NCI-H2196 (cell line): ENCODE data around the gene TSEN54.
"Not testable (repeated sequence)": the region's sequence is repeated elsewhere in the genome, so short reads cannot be mapped to it uniquely, and the experiment has no call there.

Experiments used
- DNase-seq: peaks from one replicate; lab custom pipeline; 2025; ENCODE audit not compliant: unreplicated experiment; lab: John Stamatoyannopoulos, UW

TSEN54 gene

GRCh38 chr17:75516255-75516618, at the start of gene TSEN54:
Gene TSEN54 (plus strand): TSS chr17:75516528. CDS start chr17:75516561, 33 bp downstream.
- peak; percentile 94 for DNase-seq

DNA sequence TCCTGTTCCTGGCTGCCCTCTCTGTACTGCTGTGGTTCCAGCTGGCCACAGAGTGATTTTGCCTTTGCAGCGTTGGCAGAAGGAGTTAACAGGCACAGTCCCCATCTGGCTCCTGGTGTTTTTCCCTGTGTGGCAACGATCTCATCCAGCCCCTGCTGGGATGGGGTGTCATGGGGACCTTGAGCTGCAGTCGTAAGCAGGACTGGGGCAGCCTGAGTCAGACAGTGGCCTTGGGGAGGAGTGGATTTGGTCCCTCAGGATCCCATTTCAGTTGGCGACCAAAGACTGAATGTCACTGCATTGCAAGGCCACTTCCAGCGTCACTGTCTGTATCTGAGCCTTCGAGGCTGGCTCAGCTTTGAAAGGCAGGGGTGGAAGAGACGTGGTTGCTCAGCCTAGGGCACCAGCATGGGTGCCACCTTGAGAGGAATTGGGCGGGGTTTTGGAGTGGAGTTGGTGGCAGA, 48.0 kb upstream of the TSEN54 start:
- peak; percentile 8 for DNase-seq

DNA sequence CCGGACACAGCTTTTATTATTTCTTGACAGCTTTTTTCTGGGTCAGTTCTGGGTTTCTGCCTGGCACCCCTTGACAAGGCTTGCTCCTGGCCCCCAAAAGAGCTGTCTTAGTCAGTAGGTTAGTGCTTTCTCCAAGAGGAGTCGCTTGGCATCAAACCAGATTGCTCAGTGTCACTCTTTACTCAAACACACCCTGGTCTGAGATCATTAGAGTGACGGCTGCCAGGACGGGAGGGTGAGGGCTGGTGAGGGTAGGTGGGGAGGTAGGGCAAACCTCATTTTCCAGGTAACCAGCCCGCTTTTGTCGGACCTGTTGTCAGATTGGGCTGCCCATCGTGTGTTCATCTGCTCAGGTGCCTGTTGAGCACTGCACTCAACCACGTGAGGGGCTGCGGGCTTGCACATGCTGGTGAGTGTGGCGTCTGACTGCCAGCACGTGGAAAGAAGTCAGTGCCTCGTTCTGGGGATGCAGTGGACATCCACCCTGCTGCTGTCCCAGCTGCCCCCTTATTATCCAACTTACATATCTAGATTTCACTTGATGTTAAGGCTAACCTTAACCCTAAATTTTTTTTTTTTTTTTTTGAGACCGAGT, 47.5 kb upstream of the TSEN54 start:
- no peak for DNase-seq

- DNase-seq, result no peak
Measured at GRCh38 chr17:75471207-75471606, 45.1 kb upstream of the TSEN54 start.

GRCh38 chr17:75472119-75472518, 44.2 kb upstream of the TSEN54 start:
- peak; percentile 96 for DNase-seq

DNA sequence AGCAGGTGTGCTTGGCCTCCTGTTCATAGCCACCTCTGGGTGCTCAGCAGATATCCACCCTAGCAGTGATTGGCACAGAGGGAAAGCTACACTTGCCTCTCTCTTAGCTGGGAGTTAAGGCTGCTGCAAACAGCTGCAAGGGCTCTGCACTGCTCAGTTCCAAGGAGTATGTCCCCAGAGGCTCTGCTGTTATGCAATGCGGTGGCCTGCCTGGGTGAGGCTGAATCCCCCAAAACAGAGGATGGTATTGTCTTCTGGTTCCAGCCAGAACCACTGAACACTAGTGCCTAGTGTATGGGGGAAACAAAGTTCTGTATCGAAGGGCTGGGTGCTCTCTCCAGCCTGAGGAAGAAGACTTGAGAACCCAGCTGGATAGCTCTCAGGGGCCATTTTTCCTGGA, 43.1 kb upstream of the TSEN54 start:
- no peak for DNase-seq

GRCh38 chr17:75474736-75475135, 41.6 kb upstream of the TSEN54 start:
- DNase-seq, result no peak

- no peak for DNase-seq
Measured at GRCh38 chr17:75475144-75475835, 41.0 kb upstream of the TSEN54 start.

DNA sequence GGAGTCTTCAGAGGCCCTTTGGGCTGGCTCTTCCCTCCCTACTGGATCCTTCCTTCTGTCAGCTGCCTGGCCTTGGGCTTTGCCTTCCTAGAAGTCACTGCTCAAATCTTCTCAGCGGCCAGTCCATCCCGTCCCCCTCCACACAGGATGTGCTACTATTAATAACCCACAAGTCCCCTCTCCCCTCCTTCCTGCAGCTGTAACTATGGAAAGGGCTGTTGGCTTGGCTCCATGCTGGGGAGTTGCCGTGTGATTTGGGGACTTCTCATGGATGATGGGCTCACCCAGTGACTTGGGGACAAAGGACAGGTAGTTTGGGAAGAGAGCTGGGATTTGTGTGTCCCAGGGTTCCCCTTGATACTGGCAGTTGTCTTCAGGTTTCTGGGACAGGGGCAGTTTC, 40.5 kb upstream of the TSEN54 start:
- DNase-seq, result no peak

DNA sequence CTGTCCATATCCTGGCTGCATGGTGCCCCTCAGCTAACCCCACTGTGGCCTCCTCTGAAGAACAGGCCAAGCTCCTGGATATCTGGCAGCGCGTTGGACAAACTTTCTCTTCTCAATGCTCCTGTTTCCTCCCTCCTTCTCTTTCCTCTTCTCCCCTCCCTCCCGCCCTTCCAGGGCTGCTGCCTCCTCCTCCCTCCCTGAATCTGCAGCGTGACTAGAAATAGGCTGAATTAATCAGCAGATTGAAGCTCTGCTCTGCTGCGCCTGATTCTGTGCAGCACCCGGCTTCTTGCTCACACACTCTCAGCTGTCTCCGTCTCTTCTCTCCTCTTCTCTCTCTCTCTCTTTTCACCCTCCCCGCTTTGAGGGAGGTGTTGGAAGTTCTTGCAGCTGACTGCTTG, 40.1 kb upstream of the TSEN54 start:
- DNase-seq, result no peak

GRCh38 chr17:75476752-75477489, 39.4 kb upstream of the TSEN54 start:
- DNase-seq, result no peak

GRCh38 chr17:75477490-75477862, 38.9 kb upstream of the TSEN54 start:
- DNase-seq, result not testable (repeated sequence)

GRCh38 chr17:75478508-75478907, 37.8 kb upstream of the TSEN54 start:
- no peak for DNase-seq

GRCh38 chr17:75480281-75480680, 36.0 kb upstream of the TSEN54 start:
- no peak for DNase-seq

GRCh38 chr17:75481194-75482068, 34.9 kb upstream of the TSEN54 start:
- no peak for DNase-seq

DNA sequence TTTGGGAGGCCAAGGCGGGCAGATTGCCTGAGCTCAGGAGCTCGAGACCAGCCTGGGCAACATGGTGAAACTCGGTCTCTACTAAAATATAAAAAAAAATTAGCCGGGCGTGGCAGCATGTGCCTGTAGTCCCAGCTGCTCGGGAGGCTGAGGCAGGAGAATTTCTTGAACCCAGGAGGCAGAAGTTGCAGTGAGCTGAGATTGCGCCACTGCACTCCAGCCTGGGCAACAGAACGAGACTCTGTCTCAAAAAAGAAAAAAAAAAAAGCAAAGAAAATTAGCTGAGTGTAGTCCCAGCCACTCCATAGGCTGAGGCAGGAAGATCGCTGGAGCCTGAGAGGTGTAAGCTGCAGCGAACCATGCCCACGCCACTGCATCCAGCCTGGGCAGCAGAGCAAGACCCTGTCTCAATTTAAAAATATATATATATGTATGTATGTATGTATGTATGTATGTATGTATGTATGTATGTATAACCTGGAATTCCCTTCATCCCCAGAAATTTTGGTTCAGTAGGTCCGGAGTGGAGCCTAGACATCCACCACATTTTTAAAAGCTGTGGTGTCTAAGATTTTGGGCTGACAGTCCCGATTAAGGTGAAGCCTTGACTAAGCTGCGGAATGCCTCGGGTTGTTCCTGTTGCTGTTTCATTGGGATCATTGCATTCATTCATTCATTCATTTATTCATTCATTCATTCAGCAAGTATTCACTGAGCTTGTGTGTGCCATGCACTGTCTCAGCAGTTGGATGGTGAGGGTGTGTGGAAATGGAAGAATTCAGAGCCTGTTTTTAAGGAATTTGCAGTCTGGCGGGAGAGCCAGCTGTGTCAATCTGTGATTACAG, 34.0 kb upstream of the TSEN54 start:
- DNase-seq, result no peak

DNA sequence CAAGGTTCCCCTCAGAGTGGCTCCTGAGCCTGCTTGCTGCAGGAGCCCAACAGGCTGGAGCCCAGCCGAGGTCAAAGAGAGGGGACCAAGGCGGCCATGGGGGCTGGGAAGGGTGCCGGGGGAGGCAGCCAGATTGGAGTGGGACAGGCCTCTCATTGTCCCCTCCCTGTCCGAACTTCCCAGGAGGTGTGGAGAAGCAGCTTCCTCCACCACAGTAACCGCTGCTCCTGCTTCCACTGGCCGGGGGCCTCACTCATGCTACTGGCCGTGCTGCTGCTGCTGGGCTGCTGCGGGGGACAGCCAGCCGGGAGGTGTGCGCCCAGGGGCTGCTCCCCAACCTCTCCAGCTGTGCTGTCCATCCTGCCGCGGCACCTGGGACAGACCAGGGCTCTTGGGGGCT, 30.6 kb upstream of the TSEN54 start:
- DNase-seq, result no peak

DNA sequence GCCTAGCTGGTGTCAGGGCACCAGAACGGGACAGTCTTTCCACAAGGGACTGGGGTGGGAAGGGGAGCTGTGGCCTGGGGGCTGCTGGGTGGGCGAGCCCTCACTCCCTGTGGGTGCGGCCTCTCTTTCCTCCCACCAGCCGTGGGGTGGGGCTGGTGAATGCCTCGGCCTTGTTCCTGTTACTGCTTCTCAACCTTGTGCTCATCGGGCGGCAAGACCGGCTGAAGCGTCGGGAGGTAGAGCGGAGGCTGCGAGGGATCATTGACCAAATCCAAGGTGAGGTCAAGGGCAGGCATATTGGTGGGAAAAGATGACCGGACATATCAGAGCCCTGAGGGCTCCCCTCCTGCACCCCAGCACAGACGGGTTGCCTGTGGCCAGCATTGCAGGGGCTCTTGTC, 30.2 kb upstream of the TSEN54 start:
- no peak for DNase-seq

DNA sequence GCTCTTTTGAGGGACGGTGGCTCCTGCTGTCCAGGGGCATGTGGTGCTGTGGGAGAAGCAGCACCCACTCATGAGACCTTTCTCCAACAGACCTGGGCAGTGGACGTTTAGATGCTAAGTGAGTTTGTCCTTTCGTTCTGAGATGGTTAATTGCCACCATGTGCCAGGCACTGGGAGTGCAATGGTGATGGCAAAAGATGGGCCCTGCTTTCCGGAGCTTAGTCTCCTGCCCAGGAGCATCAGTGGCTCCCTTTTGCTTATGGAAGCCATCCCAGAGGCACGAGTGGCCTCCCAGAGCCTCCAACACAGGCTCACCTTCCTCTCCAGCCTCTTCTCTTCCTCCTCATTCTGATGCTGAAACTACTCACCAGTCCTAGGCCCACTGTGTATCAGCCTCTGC, 29.4 kb upstream of the TSEN54 start:
- no peak for DNase-seq

GRCh38 chr17:75487351-75488070, 28.8 kb upstream of the TSEN54 start:
- DNase-seq, result no peak
